ES-I3 (cell line): Measurements from ENCODE around the gene PTGER3.
A peak's percentile ranks its signal among the peaks of the same experiment; 100 is the strongest.

Experiments used
- H3K36me3 ChIP-seq: 2 replicates; pipeline ENCODE4 v1.6.1; 2013; ENCODE audit warnings: mild to moderate bottlenecking, low read length, control low read depth, moderate library complexity; ENCODE audit not compliant: insufficient read depth
- H3K4me1 ChIP-seq: 2 replicates; pipeline ENCODE4 v1.6.1; 2013; ENCODE audit warnings: mild to moderate bottlenecking, control low read depth, low read length; ENCODE audit not compliant: insufficient read depth
- H3K9ac ChIP-seq: 2 replicates; pipeline ENCODE4 v1.6.1; 2013; ENCODE audit warnings: low read depth, mild to moderate bottlenecking, low read length, moderate library complexity
- H3K9me3 ChIP-seq: 2 replicates; pipeline ENCODE4 v1.6.1; 2013; ENCODE audit warnings: mild to moderate bottlenecking, low read length, moderate library complexity; ENCODE audit not compliant: control insufficient read depth, insufficient read depth

PTGER3 gene

DNA sequence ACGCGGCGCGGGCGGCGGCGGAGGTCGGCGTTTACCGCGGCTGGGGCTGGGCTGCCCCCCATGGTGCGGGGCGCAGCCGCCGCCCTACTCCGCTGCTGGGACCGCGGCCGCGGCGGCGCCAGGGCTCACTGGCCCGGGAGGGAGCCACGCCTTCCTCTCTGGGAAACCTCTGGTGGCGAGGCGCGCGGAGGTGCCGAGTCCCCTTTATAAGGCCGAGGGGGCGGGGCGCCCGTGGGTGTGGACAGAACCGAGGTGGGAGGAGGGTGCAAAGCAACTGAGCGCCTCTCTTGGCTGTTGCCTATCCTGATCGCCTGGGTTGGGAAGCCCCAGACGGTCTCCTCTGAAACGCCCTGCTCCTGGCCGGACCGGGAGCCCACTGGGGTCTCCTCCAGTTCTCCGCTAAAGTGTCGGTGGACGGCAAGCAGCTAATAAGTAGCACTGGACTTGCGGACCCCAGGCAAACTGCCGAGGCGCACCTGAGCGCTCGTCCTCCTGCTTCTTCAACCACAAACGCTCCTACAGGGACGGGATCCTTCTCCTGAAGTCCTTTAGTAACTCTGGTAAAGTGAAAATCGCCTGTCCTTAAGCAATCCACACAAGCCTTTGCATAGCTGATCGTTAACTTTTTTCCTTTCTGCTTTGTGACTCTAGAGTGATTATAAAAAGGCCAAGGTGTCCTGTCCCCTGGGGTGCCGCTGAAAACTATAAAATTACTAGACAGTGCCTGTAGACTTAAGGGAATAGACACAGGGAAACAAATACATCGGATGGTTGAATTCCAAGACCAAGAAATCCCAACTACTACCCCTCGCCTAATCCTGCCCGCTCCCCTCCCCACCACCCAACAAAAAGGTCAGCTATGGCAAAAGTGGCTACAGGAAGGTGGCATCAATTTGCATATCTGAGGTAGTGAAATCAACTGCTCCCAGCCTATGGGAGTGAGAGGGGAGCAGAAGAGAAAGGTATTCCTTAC, at the start of gene PTGER3:
PTGER3 (minus strand) TSS at position 182 of the 973 bp plus-strand sequence. CDS start 239 bp downstream, outside the sequence.
- H3K4me1 ChIP-seq: no peaks in the 10 kb centered on the region
- H3K36me3 ChIP-seq: no peaks in the 10 kb centered on the region
- no peaks in the 10 kb centered on the region for H3K9me3 ChIP-seq
- peak within 1 kb of the TSS; percentile 56 for H3K9ac ChIP-seq

DNA sequence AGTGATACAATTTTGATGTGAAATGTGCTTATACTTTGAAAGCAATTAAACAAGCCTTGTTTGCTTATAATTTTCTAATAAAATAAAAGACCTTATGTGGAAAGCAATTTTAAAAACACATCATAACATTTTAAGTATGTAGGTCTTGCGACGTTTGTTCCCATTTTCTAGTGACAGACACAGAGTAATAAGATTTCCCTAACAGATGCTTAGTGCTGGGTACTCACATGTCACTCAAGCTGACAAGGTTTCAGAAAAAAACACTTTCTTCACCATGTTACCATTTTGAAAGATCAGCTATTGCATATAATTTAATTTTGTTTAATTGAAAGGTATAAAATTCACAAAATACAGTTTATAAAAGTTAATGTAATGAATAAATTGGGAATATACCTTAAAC, 47.3 kb upstream of the PTGER3 start:
- Histone ChIP-seq H3K4me1 (no peaks in the 10 kb centered on the region), H3K9me3 (no peaks in the 10 kb centered on the region), H3K9ac (no peak overlapping the region), H3K36me3 (no peaks in the 10 kb centered on the region)

DNA sequence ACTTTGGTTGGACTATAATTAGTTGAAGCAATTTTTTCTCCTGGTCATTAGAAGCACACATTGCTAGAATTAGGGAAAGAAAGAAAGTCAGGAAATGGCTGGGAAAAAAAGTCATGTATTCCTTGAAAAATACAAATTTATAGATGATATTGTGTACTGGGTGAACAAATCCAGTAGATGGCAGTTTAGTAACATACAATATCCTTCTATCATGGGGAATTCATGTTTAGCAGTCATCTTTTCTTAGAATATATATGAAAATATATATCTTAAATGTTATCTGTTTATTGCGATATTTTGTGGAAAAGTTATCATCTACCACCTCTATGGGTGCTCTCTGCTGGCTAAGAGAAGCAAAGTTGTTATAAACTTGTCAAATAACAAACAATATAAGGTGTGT, 46.3 kb upstream of the PTGER3 start:
- no peaks in the 10 kb centered on the region for H3K36me3 ChIP-seq
- no peaks in the 10 kb centered on the region for H3K4me1 ChIP-seq
- H3K9ac ChIP-seq: no peak overlapping the region
- H3K9me3 ChIP-seq: no peaks in the 10 kb centered on the region

DNA sequence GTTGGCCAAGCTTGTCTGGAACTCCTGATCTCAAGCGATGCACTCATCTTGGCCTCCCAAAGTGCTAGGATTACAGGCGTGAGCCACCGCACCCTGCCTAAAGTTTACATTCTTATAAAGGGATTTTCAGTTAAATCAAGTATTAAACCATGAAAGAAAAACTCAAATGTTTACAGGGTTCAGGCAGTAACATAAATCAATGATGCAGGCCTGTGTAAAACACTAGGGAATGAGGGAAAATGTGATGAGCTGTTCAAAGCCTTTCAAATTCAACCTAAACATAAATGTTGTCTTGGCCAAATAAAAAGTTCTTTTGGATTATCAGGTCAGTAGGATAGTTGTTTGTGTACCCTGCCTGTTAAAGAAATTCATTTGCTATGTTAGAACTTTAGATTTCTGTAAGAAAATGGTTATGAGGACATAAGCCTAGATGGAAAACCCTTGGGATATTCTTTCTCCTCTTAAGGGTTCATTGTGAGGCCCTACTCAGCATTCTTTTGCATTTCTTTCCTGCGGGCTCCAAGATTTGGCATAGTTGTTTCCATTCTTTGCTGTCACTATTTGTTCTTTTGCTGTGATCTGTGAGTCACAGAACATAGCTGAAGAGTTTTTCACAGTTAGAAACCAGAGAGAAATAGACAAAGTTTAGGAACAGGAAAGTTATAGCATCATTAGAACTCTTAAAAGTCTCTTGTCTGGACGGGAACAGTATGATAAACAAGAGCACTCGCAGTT, 42.1 kb upstream of the PTGER3 start:
- Histone ChIP-seq H3K9me3 (no peaks in the 10 kb centered on the region), H3K9ac (no peak overlapping the region), H3K36me3 (no peaks in the 10 kb centered on the region), H3K4me1 (no peaks in the 10 kb centered on the region)

DNA sequence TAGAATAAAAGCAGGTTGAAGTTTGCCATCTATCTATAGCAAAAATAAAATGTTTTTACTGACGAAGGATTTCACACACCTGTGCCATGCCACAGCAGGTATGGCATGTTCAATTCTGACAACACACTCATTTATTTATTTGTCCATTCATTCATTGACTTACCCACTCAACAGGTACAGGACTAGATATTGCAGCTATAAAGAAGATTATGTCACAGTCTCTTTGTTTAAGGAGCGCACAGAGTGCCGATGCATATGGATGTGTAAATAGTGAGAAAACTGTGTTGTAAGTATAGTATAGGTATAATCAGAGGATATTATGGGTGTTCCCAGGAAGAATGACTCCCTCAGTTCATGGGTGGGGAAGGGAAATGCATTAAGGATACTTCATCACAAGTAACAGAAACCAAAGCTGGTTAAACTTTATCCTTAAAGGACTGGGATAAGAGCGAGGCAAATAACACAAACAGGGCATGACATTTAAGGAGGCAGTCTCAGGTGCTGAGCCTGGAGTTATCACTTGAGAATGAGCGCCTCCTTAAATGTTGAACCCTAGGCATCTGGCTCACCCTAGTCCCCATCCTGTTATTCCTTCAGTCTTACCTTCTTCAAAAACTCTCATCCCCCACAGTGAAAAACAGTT, 41.1 kb upstream of the PTGER3 start:
- no peaks in the 10 kb centered on the region for H3K4me1 ChIP-seq
- H3K36me3 ChIP-seq: no peaks in the 10 kb centered on the region
- no peaks in the 10 kb centered on the region for H3K9me3 ChIP-seq
- no peak overlapping the region for H3K9ac ChIP-seq

DNA sequence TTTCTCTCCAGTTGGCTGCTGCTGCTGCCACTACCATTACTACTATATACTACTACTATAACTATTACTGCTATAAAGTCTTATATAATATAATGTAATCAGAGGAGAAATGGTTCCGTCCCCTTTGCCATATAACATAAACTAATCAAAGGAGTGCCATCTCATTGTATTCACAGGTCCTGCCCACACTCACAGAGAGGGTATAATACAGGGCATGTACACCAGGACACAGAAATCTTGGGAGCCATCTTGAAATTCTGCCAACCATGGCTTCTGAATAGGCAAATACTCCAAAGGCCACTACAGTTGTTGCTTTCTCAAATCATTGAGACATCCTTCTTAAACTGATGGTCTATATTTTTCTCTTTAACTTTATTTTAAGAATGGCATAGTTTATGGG, 40.1 kb upstream of the PTGER3 start:
- no peaks in the 10 kb centered on the region for H3K36me3 ChIP-seq
- H3K9me3 ChIP-seq: no peaks in the 10 kb centered on the region

DNA sequence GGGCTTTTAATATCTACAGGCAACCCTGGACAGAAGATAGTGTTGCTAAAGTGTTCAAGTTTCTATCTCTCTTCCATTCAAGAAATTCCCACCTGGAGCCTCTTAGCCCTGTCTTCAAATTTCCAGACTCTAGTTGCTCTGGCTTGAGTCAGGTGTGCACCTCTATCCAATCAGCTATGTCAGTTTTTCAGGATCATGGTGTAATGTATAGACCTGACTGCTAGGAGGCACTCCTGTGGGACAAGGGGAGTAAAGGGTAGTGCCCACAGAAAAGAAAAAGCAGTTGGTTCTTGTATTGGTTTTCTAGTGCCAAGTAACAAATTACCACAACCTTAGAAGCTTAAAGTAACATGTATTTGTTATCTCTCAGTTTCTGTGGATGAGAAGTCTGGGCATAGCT, 39.4 kb upstream of the PTGER3 start:
- Histone ChIP-seq H3K4me1 (no peaks in the 10 kb centered on the region), H3K9ac (no peak overlapping the region), H3K36me3 (no peaks in the 10 kb centered on the region), H3K9me3 (no peaks in the 10 kb centered on the region)

More for the DNA sequence above, 40.1 kb upstream of the PTGER3 start:
- no peak overlapping the region for H3K9ac ChIP-seq
- H3K4me1 ChIP-seq: no peaks in the 10 kb centered on the region

DNA sequence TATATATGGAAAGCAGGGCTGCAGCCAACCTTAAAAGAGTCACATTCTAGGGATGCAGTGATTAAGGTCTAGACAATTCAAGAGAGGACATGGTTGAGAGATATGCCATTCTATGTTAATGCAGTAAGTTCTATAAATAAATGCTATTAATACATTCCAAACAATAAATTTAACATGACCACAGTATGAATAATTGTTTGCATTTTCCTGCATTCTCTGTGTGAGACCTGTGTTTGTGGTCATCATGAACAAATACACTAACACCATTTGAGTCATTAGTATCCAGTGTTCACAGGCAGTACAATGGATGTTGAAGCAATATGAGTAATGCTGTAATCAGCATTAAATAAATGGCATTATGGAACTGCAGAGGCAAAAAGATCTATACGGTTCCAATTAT, 38.7 kb upstream of the PTGER3 start:
- H3K9ac ChIP-seq: no peak overlapping the region
- no peaks in the 10 kb centered on the region for H3K9me3 ChIP-seq
- no peaks in the 10 kb centered on the region for H3K36me3 ChIP-seq
- no peaks in the 10 kb centered on the region for H3K4me1 ChIP-seq

DNA sequence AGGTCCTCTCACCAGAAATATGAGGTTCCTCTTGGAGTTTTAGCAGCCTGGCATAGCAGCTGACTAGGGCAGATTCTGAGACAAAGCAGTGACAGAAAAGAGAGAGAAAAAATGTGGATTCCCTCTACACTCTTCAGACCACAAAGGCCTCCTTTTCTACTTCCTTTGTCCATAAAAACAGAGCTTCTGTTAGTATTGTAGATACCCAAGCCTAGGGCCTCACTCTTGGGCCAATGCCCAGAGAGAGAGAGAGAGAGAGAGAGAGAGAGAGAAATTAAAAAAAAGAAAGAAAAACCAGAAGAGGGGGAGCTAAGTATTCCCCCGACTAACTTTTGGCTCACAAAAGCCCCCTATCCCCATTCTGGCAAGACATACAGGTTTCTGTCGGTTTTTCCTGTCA, 35.7 kb upstream of the PTGER3 start:
- no peaks in the 10 kb centered on the region for H3K9me3 ChIP-seq
- H3K9ac ChIP-seq: no peak overlapping the region
- peaks cover 1% of the 10 kb centered on the region; the same call in 1 of the 2 replicates for H3K36me3 ChIP-seq
- H3K4me1 ChIP-seq: no peaks in the 10 kb centered on the region

DNA sequence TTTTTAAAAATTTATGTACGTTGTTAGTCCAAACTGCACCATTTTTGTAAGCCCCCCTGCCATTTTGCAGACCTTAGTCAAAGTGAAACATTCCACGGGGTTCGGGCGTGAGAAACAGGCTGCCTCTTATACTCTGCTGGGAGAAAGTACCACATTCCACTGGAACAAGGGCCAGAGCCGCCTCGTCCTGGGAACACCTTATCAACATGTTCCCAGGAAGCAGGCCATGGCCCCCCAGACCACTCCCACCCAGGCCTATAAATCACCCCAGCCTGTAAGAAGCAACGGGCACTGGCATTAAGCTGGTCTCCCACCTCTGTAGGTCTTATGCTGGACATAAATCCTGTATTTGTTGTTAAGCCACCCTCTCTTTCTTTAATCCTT, 34.1 kb upstream of the PTGER3 start:
- Histone ChIP-seq H3K36me3 (peaks cover 4% of the 10 kb centered on the region; the same call in 1 of the 2 replicates), H3K4me1 (no peaks in the 10 kb centered on the region), H3K9me3 (no peaks in the 10 kb centered on the region), H3K9ac (peak overlapping the region; percentile 88)

DNA sequence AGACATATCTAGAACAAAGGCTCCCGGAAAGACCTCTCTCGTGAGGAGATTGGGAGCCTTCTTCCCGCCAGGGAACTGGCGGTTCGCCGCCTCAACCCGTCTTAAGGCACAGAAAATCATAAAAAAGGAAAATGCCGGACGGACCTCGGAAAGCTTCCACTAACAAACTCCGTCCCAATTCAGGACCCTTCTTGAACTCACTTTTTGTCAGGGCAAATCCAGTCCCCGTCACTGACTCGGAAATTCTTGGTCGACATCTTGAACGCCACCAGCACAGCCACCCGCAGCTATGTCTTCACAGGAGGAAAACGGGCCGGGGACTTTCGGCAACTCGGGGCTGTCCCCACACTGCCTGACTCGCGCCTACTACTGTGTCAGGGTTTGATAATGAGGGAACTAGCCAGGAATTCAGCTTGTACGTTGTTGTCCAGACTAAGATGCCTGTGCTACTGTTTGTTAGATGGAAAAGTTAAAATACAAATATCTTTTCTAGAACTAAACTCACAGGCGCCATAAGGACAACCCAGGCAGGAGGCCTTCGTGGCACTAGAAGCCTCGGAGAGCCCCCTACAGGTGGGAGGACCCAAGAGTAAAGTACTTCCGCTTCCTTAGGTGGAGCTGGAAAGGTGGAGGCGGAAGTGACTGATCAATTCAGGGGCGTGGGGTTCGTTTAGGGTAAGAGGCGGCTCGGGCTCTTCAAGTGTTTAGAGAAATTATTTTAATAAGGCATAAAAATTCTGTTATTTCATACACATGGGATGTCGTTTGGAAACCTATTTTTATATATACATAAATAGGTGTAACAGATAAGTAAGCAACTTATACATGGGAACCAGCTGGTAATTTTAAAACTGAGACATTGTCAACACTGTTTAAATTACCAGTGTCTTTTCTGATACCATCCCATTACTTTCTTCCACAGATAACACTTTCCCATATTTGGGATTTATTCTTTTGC, 33.4 kb upstream of the PTGER3 start, which contains the start of gene ZRANB2:
ZRANB2 (minus strand) TSS at position 297 of the 958 bp plus-strand sequence; CDS start at position 257, 40 bp downstream.
- H3K9ac ChIP-seq: peak within 1 kb of the TSS; percentile 88
- H3K36me3 ChIP-seq: peaks cover 9% of the 10 kb centered on the region
- no peaks in the 10 kb centered on the region for H3K4me1 ChIP-seq
- H3K9me3 ChIP-seq: no peaks in the 10 kb centered on the region

DNA sequence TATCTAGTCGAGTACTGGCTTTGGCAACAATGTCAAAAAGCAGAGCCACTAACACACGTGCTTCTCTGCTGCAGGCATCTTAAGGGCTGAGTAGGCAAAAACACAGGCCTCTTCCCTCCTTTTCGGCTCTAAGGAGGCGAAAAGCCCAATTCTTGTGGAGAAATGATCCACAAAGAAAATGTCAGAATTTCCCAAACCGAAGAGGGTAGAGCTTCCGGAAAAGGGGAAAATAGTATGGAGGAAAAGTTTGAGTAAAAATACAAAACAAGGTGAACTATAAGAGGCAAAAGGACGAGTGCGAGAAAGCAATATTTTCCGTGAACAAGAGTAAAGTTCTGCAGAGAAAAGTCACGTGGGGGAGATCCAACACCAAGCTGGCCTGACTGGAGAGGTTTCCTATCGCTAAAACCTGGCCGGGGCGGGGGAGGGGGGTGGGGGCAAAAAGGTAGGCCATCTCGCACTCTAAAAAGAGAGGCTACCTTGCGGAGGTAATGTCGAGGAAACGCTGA, 32.7 kb upstream of the PTGER3 start:
- Histone ChIP-seq H3K9ac (peak overlapping the region; percentile 88), H3K9me3 (no peaks in the 10 kb centered on the region), H3K36me3 (peaks cover 14% of the 10 kb centered on the region), H3K4me1 (no peaks in the 10 kb centered on the region)

DNA sequence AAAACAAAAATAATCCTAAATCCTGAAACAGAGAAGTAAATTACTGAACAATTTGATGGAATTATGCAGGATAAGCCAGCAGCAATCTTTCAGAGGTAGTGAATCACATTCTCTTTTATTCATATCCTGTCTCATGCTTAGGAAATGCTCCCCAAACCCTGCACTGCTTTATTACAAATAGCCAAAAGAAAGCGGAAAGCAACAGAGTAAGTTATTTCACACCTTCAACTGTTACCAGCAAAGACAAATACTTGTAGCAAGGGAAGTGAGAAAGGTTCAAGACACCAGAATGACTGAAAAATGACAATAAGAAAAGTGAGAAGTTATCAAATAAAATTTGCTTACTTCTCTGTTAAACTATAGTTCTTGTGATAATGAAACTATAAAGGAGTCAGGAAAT, 27.1 kb upstream of the PTGER3 start:
- Histone ChIP-seq H3K9me3 (no peaks in the 10 kb centered on the region), H3K4me1 (no peaks in the 10 kb centered on the region), H3K9ac (no peak overlapping the region), H3K36me3 (peaks cover 28% of the 10 kb centered on the region)
